Fibroblast of lung (primary cell): ENCODE measurements around the gene ATG14. TPM values are rescaled to one million over a fixed set of nuclear protein-coding genes. Genes with fewer than 3 reads are reported as not detected.

Experiments used
- DNase-seq, 2 donors: peaks; one replicate each; pipeline versions ENCODE4 v3.0.0 to v3.0.0-alpha.2; 2010; ENCODE audit warnings: low read depth in 2 of 2
- H2AFZ ChIP-seq: 2 replicates; pipeline ENCODE4 v1.5.1; 2012; ENCODE audit warnings: low read length, control low read depth, inconsistent platforms
- H3K27ac ChIP-seq: 2 replicates; pipeline ENCODE4 v1.5.1; 2011; ENCODE audit warnings: low read length, control low read depth; ENCODE audit not compliant: insufficient read depth
- H3K27me3 ChIP-seq: 2 replicates; pipeline ENCODE4 v1.5.1; 2011; ENCODE audit warnings: mild to moderate bottlenecking, low read length; ENCODE audit not compliant: control insufficient read depth, insufficient read depth
- H3K36me3 ChIP-seq: 2 replicates; pipeline ENCODE4 v1.5.1; 2011; ENCODE audit warnings: low read length; ENCODE audit not compliant: control insufficient read depth, insufficient read depth
- H3K4me1 ChIP-seq: 2 replicates; pipeline ENCODE4 v1.5.1; 2011; ENCODE audit warnings: low read length; ENCODE audit not compliant: control insufficient read depth, insufficient read depth; ENCODE audit errors: extremely low read depth
- H3K4me2 ChIP-seq: 2 replicates; pipeline ENCODE4 v1.5.1; 2011; ENCODE audit warnings: low read length, control low read depth; ENCODE audit not compliant: insufficient read depth; ENCODE audit errors: extremely low read depth
- H3K4me3 ChIP-seq, 4 experiments: fragments of 200-600 bp in 1 of 4; sonication (generic) in 1 of 4; replicated peaks in 1 of 4; 2 replicates each; pipeline ENCODE4 v1.5.1; 2011 to 2016; ENCODE audit warnings: low read length in 4 of 4, low read depth in 3 of 4, mild to moderate bottlenecking in 3 of 4, control low read depth in 2 of 4, inconsistent platforms in 1 of 4, mixed read lengths in 1 of 4; ENCODE audit not compliant: insufficient read depth in 1 of 4; ENCODE audit errors: control extremely low read depth in 1 of 4
- H3K79me2 ChIP-seq: 2 replicates; pipeline ENCODE4 v1.5.1; 2012; ENCODE audit warnings: mild to moderate bottlenecking, low read length, inconsistent platforms; ENCODE audit not compliant: control insufficient read depth, insufficient read depth
- H3K9ac ChIP-seq: 2 replicates; pipeline ENCODE4 v1.5.1; 2011; ENCODE audit warnings: mild to moderate bottlenecking, low read length, control low read depth; ENCODE audit not compliant: insufficient read depth
- H3K9me3 ChIP-seq: 2 replicates; pipeline ENCODE4 v1.5.1; 2012; ENCODE audit warnings: low read depth, low read length; ENCODE audit not compliant: control insufficient read depth, insufficient read depth
- H4K20me1 ChIP-seq: 2 replicates; pipeline ENCODE4 v1.5.1; 2011; ENCODE audit warnings: low read length; ENCODE audit not compliant: control insufficient read depth, insufficient read depth; ENCODE audit errors: extremely low read depth
- EZH2 ChIP-seq: IDR thresholded peaks from 2 replicates; pipeline ENCODE4 v1.5.1; 2012; ENCODE audit warnings: low read length, control low read depth, mild to moderate bottlenecking; ENCODE audit errors: missing control alignments
- polyA plus RNA-seq, 2 donors: library from polyadenylated mRNA; depleted of rRNA in 1 of 2; stranded (reverse) in 1 of 2; unstranded in 1 of 2; fragments of >200 nt; gene quantifications; 2 replicates each; pipeline ENCODE4 v1.2.1, GENCODE V29; 2011 to 2012; ENCODE audit warnings: missing spikeins in 1 of 2
- total RNA-seq: library from RNA; depleted of rRNA; stranded (reverse); fragments of >200 nt; gene quantifications from 2 replicates; pipeline ENCODE4 v1.2.1, GENCODE V29; 2014
- TF ChIP-seq, protein P1 (sequence below), 2 donors: IDR thresholded peaks in 1 of 2; conservative IDR thresholded peaks in 1 of 2; 1 replicate in 1 of 2; 2 replicates in 1 of 2; pipeline ENCODE4 v1.5.1; 2011 to 2012; ENCODE audit warnings: low read length in 2 of 2, control low read depth in 1 of 2, inconsistent platforms in 1 of 2, low read depth in 1 of 2, mild to moderate bottlenecking in 1 of 2

ATG14 gene
- total and polyA plus RNA-seq, 2 donors (not counting 1 experiment from before 2014, with no cell fraction given) = 9.9 to 21.6 TPM

GRCh38 chr14:55404173-55404854 is 7.3 kb downstream of the ATG14 start:
- H2AFZ ChIP-seq = no peak overlapping the region
- no peaks in the 10 kb centered on the region for H3K9me3 ChIP-seq
- H3K9ac ChIP-seq = no peak overlapping the region
- TF ChIP-seq, protein P1, sequence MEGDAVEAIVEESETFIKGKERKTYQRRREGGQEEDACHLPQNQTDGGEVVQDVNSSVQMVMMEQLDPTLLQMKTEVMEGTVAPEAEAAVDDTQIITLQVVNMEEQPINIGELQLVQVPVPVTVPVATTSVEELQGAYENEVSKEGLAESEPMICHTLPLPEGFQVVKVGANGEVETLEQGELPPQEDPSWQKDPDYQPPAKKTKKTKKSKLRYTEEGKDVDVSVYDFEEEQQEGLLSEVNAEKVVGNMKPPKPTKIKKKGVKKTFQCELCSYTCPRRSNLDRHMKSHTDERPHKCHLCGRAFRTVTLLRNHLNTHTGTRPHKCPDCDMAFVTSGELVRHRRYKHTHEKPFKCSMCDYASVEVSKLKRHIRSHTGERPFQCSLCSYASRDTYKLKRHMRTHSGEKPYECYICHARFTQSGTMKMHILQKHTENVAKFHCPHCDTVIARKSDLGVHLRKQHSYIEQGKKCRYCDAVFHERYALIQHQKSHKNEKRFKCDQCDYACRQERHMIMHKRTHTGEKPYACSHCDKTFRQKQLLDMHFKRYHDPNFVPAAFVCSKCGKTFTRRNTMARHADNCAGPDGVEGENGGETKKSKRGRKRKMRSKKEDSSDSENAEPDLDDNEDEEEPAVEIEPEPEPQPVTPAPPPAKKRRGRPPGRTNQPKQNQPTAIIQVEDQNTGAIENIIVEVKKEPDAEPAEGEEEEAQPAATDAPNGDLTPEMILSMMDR (conservative IDR thresholded peaks at IDR 0.05 in 1 of 2, IDR thresholded peaks at IDR 0.05 in 1 of 2; ENCODE audit: low read depth in 1 of 2, low read length in 2 of 2) = no peak
- H3K36me3 ChIP-seq = no peaks in the 10 kb centered on the region
- no peak overlapping the region for H3K4me3 ChIP-seq
- H4K20me1 ChIP-seq = no peaks in the 10 kb centered on the region
- H3K4me2 ChIP-seq = no peak overlapping the region
- H3K27me3 ChIP-seq = no peaks in the 10 kb centered on the region
- H3K27ac ChIP-seq = no peak overlapping the region
- H3K4me1 ChIP-seq = peaks cover 6% of the 10 kb centered on the region
- peaks cover 22% of the 10 kb centered on the region for H3K79me2 ChIP-seq
- no peak for DNase-seq

DNA sequence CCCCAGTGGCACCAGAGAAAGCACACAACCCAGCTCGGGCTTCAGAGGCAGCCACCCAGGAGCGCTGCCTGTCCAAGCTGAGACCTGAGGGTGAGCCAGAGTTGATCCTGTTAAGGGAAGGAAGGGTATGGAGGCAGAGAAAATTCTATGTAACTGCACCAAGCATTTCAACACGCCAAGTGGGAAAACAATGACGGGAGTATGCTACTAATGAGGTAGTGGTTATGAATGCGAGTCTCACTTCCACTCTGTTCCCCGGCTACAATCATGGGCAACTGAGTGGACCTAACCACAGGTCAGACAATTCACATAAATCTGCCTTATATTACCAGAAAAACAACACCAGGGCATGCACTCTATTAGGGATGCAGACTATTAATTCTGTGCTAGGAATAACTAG is 9.9 kb downstream of the ATG14 start:
- no peaks in the 10 kb centered on the region for H4K20me1 ChIP-seq
- peaks cover 11% of the 10 kb centered on the region for H3K4me1 ChIP-seq
- H3K9ac ChIP-seq = no peak overlapping the region
- TF ChIP-seq, protein P1 (conservative IDR thresholded peaks at IDR 0.05 in 1 of 2, IDR thresholded peaks at IDR 0.05 in 1 of 2; ENCODE audit: low read depth in 1 of 2, low read length in 2 of 2) = no peak
- no peak for TF ChIP-seq EZH2
- no peak overlapping the region for H3K27ac ChIP-seq
- H3K9me3 ChIP-seq = no peaks in the 10 kb centered on the region
- H3K36me3 ChIP-seq = no peaks in the 10 kb centered on the region
- peaks cover 14% of the 10 kb centered on the region for H3K79me2 ChIP-seq
- no peak overlapping the region for H2AFZ ChIP-seq
- DNase-seq = no peak
- H3K4me3 ChIP-seq = no peak overlapping the region
- H3K4me2 ChIP-seq = no peak overlapping the region
- no peaks in the 10 kb centered on the region for H3K27me3 ChIP-seq

GRCh38 chr14:55399852-55400251 is 11.8 kb downstream of the ATG14 start:
- TF ChIP-seq, protein P1 (conservative IDR thresholded peaks at IDR 0.05 in 1 of 2, IDR thresholded peaks at IDR 0.05 in 1 of 2; ENCODE audit: low read depth in 1 of 2, low read length in 2 of 2) = no peak
- TF ChIP-seq EZH2 = no peak
- H3K36me3 ChIP-seq = no peaks in the 10 kb centered on the region
- peak; percentile 22 to 28 for DNase-seq
- no peak overlapping the region for H3K4me2 ChIP-seq
- no peak overlapping the region for H3K9ac ChIP-seq
- peaks cover 11% of the 10 kb centered on the region for H3K4me1 ChIP-seq
- no peak overlapping the region for H3K4me3 ChIP-seq
- H3K79me2 ChIP-seq = peaks cover 12% of the 10 kb centered on the region
- H3K9me3 ChIP-seq = no peaks in the 10 kb centered on the region
- H3K27me3 ChIP-seq = no peaks in the 10 kb centered on the region
- no peak overlapping the region for H3K27ac ChIP-seq
- H4K20me1 ChIP-seq = no peaks in the 10 kb centered on the region
- H2AFZ ChIP-seq = no peak overlapping the region
